HG03097 (cell line): Measurements from ENCODE around the gene OR2AT4.
"Not testable (repeated sequence)": the region's sequence is repeated elsewhere in the genome, so short reads cannot be mapped to it uniquely, and the experiment has no call there.

Experiments
- ATAC-seq: cut with Tn5 transposase; IDR thresholded peaks from one replicate; pipeline ENCODE4 v1.9.1; 2021; ENCODE audit not compliant: unreplicated experiment, low FRiP score

OR2AT4 gene

DNA sequence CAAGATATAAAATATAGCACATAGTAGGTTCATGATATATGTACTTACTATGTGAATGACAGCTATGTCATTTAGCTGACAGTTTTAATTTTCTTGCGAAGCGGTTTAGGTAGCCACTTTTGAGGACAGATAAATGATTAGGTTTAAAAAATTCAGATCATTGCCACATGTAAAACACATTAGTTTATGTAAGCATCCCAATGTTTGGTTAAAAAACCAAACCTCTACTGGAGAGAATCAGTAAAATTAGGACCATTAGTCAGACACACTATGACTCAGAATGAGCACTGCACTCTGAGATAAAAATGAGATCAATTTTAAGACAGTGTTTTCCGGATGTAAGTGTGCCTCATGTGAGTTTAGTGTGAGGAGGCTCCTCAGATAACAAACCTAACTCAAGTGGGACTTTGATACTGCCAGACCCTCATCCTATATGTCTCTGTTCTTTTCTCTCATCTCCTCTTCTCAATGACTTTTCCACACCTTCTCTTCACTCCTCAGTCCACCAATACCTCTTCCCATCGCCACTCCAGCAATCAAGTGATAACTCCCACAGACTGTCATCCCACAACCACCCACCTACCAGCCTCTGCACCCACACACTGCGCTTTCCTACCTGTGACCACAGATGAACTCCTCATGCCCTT, 6.8 kb upstream of the OR2AT4 start:
- ATAC-seq: no peak

DNA sequence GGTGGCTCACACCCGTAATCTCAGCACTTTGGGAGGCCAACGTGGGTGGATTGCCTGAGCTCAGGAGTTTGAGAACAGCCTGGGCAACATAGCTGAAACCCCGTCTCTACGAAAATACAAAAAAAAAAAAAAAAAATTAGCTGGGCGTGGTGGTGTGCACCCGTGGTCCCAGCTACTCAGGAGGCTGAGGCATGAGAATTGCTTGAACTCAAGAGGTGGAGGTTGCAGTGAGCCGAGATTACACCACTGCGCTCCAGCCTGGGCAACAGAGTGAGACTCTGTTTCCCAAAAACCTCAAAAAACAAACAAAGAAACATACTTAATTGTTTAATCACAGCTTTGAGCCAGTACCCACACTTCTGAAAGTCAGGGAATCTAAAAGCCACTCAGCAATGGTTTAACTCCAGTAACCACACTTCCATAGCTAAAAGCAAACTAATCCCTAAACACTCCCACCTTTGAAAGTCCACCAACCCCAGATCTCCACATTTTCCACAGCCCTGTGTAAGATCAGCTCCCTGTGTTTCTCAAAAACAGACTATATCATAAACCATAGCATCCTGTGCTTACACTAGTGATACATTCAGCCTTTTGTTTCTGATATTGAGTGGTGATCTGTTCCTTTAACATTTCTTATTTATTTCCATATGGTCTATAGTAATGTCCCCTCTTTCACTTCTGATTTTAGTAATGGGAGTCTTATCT, 4.9 kb upstream of the OR2AT4 start:
- no peak for ATAC-seq

DNA sequence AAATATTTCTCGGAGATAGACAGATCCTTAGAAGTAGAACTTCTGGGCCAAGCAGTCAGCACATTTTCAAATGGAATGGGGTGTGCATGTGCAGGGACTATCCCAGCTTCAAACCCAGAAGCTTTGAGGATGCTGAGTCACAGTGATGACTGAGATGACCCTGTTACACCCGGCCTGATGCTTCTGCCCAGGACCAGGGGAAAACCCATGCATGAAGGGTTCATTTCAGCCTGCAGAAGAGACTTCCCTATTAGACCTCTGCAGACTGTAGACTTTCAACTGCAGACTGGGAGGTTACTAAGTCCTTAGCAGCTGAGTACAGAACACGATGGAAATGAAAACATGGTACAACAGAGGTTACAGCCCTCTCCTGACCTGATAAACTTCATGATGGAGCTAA, 3.6 kb upstream of the OR2AT4 start:
- ATAC-seq: peak; percentile 92

DNA sequence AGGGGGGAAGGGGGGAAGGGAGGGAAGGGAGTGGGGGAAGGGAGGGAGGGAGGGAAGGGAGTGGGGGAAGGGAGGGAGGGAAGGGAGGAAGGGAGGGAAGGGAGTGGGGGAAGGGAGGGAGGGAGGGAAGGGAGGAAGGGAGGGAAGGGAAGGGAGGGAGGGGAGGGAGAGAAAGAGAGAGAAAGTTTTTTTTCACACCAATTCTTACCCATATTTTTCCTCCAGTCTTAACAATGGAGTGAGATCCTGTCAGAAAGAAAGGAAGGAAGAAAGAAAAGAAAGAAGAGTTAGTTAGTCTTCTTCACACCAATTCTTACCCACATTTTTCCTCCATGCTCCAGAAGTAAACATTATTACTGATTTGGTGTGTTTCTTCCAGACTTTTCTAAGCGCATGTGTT, 3.0 kb upstream of the OR2AT4 start:
- ATAC-seq: no peak

DNA sequence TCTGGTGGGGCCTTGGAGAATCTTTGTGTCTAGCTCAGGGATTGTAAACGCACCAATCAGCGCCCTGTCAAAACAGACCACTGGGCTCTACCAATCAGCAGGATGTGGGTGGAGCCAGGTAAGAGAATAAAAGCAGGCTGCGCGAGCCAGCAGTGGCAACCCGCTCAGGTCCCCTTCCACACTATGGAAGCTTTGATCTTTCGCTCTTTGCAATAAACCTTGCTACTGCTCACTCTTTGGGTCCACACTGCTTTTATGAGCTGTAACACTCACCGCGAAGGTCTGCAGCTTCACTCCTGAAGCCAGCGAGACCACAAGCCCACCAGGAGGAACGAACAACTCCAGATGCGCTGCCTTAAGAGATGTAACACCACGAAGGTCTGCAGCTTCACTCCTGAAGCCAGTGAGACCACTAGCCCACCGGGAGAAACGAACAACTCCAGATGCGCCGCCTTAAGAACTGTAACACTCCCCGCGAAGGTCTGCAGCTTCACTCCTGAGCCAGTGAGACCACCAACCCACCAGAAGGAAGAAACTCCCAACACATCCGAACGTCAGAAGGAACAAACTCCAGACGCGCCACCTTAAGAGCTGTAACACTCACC, 2.3 kb upstream of the OR2AT4 start:
- ATAC-seq: not testable (repeated sequence)

DNA sequence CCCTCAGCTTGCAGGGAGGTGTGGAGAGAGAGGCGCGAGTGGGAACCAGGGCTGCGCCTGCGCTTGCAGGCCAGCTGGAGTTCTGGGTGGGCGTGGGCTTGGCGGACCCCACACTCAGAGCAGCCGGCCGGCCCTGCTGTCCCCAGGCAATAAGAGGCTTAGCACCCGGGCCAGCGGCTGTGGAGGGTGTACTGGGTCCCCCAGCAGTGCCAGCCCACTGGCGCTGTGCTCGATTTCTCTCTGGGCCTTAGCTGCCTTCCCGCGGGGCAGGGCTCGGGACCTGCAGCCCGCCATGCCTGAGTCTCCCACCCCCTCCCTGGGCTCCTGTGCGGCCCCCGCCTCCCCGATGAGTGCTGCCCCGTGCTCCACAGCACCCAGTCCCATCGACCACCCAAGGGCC, 1.5 kb upstream of the OR2AT4 start:
- not testable (repeated sequence) for ATAC-seq

DNA sequence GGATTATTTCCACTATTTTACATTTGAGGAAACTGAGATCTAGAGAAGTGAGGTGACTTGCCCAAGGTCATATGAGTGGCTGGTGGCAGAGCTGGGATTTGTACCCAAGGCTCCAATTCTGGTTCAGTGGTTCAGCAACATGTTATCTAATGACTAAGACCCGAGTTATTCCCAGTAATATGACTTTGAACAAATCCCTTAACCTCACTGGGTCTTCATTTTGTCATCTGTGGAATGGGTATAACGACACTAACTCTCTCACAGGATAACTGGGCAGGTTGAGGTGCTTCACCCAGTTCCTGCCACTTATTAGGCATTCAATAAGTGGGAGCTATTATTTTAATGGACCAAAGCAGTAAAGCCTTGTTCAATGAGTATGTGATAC, 489 bp upstream of the OR2AT4 start:
- ATAC-seq: no peak

DNA sequence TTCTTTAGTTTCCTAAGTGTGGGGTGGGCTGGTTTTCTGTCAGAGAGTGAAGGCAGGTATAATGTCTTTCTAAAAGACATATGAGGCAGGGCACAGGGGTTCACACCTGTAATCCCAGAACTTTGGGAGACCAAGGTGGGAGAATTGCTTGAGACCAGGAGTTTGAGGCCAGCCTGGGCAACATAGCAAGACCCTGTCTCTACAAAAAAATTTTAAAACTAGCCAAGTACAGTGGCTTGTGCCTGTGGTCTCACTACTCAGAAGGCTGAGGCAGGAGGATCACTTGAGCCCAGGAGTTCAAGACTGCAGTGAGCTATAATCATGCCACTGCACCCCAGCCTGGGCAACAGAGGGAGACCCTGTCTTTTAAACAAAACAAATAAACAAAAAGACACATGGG, 2.3 kb downstream of the OR2AT4 start:
- not testable (repeated sequence) for ATAC-seq

DNA sequence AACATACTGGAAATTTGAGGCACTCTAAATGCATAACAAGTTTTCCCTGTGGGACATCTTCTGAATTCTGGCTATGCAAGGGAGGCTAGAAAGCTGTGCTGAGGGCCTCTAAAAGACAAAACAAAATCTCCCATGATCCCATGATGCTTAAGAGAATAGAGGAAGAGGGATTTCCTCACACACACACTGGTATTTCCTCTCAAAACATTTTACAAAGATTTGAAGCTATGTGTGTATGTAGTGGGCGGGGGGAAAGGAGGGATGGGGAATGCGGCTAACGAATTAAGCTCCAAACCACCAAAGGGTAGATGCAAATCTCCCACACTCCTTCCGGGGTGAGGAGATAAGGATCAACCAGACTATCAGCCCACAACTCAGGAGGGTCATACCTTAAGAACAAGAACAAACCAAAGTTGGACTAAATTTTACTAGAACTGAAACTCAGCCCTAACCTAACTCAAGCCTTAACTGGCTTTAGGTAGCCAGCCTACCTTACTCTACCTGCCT, 6.0 kb downstream of the OR2AT4 start:
- no peak for ATAC-seq

DNA sequence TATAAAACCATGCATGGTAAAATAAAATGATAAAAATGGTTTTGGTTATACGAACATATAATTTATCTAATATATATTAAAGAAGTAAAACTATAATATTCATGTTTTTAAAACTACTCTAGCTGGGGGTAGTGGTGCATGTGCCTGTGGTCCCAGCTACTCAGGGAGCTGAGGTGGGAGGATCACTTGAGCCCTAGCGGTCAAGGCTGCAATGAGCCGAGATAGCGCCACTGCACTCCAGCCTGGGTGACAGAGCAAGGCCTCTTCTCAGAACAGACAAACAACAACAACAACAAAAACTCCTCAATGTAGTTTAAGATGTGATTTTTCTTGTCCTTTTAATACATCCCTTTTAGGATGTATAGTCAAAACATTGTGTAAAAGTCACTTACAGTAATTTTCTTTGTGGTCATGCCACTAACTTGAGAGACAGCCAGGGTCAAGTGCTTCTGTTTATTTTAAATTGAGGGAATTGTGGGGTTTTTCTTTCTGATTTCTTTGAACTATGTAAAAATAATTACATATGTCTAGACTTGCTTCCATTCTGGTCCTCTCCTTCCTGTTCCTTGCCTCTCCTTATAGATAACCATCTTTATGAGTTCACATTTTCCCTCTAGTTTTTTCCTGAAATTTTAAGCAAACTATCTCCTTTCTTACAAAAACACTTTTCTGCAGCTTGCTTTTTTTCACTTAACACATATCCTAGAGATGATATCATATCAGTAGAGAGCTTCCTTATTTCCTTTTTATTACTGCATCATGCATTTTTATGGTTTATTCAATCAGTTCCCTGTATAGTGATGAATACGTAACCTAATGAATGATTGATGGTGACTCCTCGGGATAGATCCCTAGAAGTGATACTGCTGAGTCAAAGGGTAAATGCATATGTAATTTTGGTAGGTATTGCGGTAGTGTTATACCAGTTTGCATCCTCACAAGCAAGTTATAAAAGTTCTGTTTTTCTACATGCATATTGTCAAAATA, 9.1 kb downstream of the OR2AT4 start:
- no peak for ATAC-seq

DNA sequence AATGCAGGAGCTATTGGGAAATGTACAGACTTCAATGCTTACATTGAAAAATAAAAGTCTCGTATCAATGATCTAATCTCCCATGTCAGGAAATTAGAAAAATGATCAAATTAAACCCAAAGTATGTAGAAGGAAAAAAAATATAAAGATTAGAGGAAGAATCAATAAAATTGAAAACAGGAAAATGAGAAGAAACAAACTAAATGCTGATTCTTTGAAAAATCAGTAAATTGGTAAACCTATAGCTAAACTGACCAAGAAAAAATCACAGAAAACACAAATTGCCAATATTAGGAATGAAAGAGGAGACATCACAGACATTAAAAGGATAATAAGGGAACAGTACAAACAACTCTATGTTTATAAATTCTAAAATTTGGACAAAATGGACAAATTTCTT, 11.8 kb downstream of the OR2AT4 start:
- no peak for ATAC-seq

DNA sequence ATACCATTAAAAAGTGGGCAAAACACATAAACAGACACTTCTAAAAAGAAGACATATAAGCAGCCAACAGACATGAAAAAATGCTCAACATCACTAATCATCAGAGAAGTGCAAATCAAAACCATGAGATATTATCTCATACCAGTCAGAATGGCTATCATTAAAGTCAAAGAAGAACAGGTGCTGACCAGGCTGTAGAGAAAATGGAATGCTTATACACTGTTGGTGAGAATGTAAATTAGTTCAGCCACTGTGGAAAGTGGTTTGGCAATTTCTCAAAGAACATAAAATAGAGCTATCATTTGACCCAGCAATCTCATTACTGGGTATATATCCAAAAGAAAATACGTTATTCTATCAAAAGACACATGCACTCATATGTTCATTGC, 13.5 kb downstream of the OR2AT4 start:
- no peak for ATAC-seq

DNA sequence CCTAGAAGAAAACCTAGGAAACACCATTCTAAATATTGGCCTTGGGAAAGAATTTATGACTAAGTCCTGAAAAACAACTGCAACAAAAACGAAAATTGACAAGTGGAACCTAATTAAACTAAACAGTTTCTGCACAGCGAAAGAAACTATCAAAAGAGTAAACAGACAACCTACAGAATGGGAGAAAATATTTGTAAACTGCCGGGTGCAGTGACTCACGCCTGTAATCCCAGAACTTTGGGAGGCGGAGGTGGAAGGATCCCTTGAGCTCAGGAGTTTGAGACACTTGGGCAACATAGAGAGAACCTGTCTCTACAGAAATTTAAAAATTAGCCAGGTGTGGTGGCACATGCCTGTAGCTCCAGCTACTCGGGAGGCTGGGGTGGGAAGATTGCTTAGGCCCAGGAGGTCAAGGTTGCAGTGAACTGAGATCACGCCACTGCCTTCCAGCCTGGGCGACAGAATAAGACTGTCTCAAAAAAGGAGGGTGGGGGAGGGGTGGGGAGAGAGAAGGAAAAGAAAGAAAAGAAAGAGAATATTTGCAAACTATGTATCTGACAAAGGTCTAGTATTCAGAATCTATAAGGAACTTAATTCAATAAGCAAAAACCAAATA, 14.0 kb downstream of the OR2AT4 start:
- no peak for ATAC-seq

DNA sequence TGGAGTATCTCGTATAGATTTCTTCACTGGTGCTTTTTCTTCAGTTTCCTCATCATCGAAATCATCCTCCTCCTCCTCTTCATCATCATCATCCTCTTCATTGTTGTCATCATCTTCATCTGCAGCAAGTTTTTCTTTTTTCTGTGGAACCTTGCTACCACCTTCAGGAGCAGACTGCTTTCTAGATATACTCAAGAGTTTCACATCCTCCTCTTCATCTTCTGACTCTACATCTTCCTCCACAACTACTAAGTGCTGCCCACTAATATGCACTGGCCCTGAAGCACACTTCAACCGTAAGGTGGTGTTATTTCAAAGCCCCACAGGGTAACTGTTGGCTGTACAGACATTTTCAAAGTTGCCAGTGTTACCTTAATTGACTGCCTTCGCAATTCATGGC, 17.1 kb downstream of the OR2AT4 start:
- ATAC-seq: no peak

DNA sequence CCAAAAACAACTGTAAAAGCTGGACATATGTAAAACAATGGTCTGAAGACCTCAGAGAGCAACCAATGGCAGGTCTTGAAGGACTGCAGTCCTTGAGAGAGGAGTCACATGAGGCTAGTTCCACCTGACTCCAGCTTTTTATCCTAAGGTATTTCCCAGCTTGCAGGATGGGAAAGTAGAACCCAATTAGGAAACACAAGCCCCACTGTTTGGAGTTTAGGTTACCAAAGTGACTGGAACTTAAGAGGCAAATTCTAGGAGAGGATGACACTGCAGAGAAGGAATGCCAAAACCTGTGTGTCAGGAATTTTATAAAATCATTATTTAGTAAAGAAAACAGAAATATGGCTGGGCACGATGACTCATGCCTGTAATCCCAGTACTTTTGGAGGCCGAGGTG, 18.4 kb downstream of the OR2AT4 start:
- ATAC-seq: no peak

DNA sequence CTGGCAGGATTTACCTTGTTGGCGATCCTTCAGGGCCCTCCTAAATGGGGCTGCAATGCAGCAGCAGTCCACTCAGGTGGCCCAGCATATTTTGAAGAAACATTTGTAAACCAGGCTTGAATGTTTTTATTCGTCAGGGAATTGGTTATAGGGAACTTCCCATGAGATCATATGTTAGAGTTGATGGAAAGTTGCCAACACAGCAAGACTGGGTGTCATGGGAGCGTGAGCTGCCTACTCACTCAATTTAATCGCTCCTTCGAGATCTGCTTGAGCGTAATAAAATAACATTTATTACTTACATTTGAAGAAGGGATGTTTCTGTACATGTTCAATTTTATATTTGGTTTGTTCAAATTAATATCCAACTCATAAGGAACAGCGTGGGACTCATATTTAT, 19.4 kb downstream of the OR2AT4 start:
- no peak for ATAC-seq

DNA sequence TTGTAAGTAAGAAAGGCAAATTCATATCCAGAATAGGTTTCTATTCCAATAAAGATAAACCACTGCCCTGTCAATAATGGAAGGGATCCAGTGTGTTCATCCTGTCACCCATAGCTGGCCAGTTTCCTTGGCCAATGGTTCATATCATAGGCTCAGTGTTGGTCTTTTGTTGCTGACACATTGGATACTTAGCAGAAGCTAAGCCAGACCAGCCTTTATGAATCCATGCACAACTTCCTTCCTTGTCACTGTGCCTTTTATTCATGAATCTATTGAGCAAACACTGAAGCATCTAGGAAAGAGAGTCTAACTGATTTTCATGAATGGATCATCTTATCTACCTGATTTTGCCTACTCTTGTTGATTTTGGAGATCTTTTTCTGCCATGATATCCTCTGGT, 20.0 kb downstream of the OR2AT4 start:
- ATAC-seq: no peak

DNA sequence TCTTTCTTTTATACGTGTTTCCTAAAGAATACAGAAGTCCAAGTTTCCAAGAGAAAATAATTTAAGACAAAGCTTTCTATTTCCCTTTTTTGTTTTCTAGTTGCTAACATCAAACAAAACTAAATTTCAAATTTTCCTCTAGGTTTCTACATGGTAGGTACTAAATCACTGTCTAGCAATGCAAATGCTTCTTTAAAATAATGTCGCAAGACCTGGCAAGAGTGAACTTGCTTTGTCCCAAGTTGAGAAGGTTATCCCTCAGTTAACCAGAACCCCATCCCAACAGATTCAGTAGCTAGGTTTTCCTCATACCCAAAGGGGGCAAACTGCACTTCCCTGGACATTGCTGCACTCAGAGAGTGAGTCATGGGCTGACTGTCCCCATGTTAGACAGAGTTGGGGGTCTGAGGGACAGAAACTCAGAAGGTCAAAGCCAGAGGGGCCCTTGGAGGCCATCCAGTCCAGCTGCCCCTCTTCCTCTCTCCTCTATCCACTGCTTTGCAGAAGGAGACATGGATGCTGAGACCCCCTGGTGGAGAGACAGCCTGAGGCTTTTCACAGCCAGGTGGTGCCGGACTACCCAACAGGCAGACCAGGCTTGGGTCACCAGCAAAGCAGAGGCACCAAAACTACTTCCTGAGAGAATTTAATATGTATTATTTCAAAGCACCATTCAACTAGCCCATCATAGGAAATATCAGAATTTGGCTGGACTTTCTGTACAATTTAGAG, 23.1 kb downstream of the OR2AT4 start:
- ATAC-seq: no peak

DNA sequence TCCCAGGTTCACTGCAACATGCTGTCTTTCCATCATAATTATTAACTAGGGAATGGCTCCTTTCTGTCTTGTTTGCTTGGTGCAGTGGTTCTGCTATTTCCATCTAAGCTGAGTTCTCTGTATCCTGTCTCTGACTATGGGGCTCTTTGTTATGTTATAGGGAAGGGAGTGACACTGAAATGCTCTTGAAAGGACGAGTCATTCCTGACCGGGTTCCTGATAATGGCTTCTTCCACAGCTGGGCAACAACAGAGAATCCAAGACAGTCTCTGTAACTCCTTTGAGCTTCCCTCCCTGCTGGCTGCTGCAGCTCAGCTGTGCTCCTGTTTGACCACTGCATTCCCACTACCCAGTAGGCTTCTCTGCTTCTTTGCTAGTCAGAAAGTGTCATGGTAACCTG, 24.1 kb downstream of the OR2AT4 start:
- ATAC-seq: no peak

DNA sequence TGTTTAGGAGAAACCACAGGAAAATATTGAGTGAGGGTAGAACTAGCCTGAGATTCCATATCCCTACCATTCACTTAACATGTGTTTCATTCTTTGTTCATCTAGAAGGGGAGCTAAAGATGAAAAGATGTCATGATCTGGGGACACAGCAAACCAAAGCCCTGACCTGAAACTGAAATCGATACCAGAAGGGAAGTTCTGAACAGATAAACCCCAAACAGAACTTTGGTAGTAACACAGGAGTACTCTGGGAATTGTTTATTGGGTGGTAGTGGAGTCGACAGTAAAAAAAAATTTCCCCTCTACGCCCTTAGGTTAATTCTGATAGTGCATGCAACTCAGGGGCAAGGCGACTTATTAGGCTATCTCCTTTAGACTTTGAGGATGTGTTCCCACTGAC, 27.2 kb downstream of the OR2AT4 start:
- ATAC-seq: no peak
